Astrocyte (in vitro differentiated cells and primary cell): ENCODE measurements around the gene P2RY8. TPM values are rescaled to one million over a fixed set of nuclear protein-coding genes. Genes with fewer than 3 reads are reported as not detected.

ENCODE experiments used
- DNase-seq: peaks from one replicate; pipeline ENCODE4 v3.0.0-alpha.2; 2010; ENCODE audit warnings: low read depth
- FAIRE-seq: peaks from 2 replicates; lab custom pipeline; 2011; peaks lifted over from hg19 to GRCh38; lab: Jason Lieb, UNC
- H2AFZ ChIP-seq: 2 replicates; pipeline ENCODE4 v1.6.0; 2012; ENCODE audit warnings: low read depth, low read length, inconsistent platforms
- H3K27ac ChIP-seq: 2 replicates; pipeline ENCODE4 v1.5.1; 2011; ENCODE audit warnings: low read depth, low read length, inconsistent platforms
- H3K27me3 ChIP-seq: 2 replicates; pipeline ENCODE4 v1.6.0; 2011; ENCODE audit warnings: low read length, inconsistent platforms; ENCODE audit not compliant: insufficient read depth
- H3K36me3 ChIP-seq: 2 replicates; pipeline ENCODE4 v1.5.1; 2011; ENCODE audit warnings: low read length, inconsistent platforms; ENCODE audit not compliant: insufficient read depth
- H3K4me1 ChIP-seq: 2 replicates; pipeline ENCODE4 v1.5.1; 2011; ENCODE audit warnings: low read length, inconsistent platforms; ENCODE audit not compliant: insufficient read depth
- H3K4me2 ChIP-seq: 2 replicates; pipeline ENCODE4 v1.6.0; 2012; ENCODE audit warnings: low read length, inconsistent platforms
- H3K4me3 ChIP-seq: 2 replicates; pipeline ENCODE4 v1.5.1; 2011; ENCODE audit warnings: low read depth, mild to moderate bottlenecking, low read length, inconsistent platforms; ENCODE audit not compliant: insufficient read depth
- H3K79me2 ChIP-seq: 2 replicates; pipeline ENCODE4 v1.6.0; 2012; ENCODE audit warnings: mild to moderate bottlenecking, low read length, inconsistent platforms; ENCODE audit not compliant: insufficient read depth
- H3K9ac ChIP-seq: 2 replicates; pipeline ENCODE4 v1.6.0; 2012; ENCODE audit warnings: mild to moderate bottlenecking, low read length, inconsistent platforms
- H3K9me3 ChIP-seq: 2 replicates; pipeline ENCODE4 v1.5.1; 2012; ENCODE audit warnings: low read depth, mild to moderate bottlenecking, low read length, inconsistent platforms; ENCODE audit not compliant: insufficient read depth
- H4K20me1 ChIP-seq: 2 replicates; pipeline ENCODE4 v1.6.0; 2012; ENCODE audit warnings: low read length, inconsistent platforms; ENCODE audit not compliant: insufficient read depth
- H3K27ac Mint-ChIP-seq: one replicate; pipeline ENCODE4 v1.8.0; 2021; ENCODE audit warnings: mild to moderate bottlenecking, mixed read lengths; ENCODE audit not compliant: unreplicated experiment
- H3K27me3 Mint-ChIP-seq: one replicate; pipeline ENCODE4 v1.8.0; 2021; ENCODE audit warnings: low read depth, mixed read lengths; ENCODE audit not compliant: unreplicated experiment
- H3K36me3 Mint-ChIP-seq: one replicate; pipeline ENCODE4 v1.8.0; 2021; ENCODE audit warnings: low read depth, mixed read lengths; ENCODE audit not compliant: unreplicated experiment
- H3K4me1 Mint-ChIP-seq: one replicate; pipeline ENCODE4 v1.8.0; 2021; ENCODE audit warnings: low read depth, mixed read lengths; ENCODE audit not compliant: unreplicated experiment
- H3K4me3 Mint-ChIP-seq: one replicate; pipeline ENCODE4 v1.8.0; 2021; ENCODE audit warnings: mild to moderate bottlenecking, moderate library complexity, mixed read lengths; ENCODE audit not compliant: unreplicated experiment
- H3K9me3 Mint-ChIP-seq: one replicate; pipeline ENCODE4 v1.8.0; 2021; ENCODE audit warnings: mild to moderate bottlenecking, mixed read lengths; ENCODE audit not compliant: unreplicated experiment
- CTCF ChIP-seq: IDR thresholded peaks from 2 replicates; pipeline ENCODE4 v1.5.1; 2011; ENCODE audit warnings: low read depth, mild to moderate bottlenecking, inconsistent platforms, low read length, moderate library complexity; ENCODE audit not compliant: insufficient read depth
- EZH2 ChIP-seq: IDR thresholded peaks from 2 replicates; pipeline ENCODE4 v1.6.1; 2012; ENCODE audit warnings: mild to moderate bottlenecking, low read length, inconsistent platforms; ENCODE audit not compliant: insufficient read depth
- total RNA-seq: library from RNA; stranded (reverse); gene quantifications from 2 replicates; pipeline ENCODE4 v1.2.1, GENCODE V29; 2021

Gene P2RY8
- total RNA-seq, 1 donor from 2014 or later = not detected

- DNase-seq (no peak), FAIRE-seq (no peak)
- H3K4me3 ChIP-seq = no peak overlapping the region
- H3K9ac ChIP-seq = no peak overlapping the region
- H3K27me3 ChIP-seq = no peaks in the 10 kb centered on the region
- H3K36me3 ChIP-seq = peaks cover 3% of the 10 kb centered on the region
- H3K4me3 Mint-ChIP-seq = no peak overlapping the region
- no peaks in the 10 kb centered on the region for H3K4me1 Mint-ChIP-seq
- H3K79me2 ChIP-seq = peaks cover 41% of the 10 kb centered on the region
- TF ChIP-seq EZH2 (no peak), CTCF (no peak)
- no peak overlapping the region for H3K27ac ChIP-seq
- H3K9me3 ChIP-seq = peaks cover 2% of the 10 kb centered on the region
- peaks cover 21% of the 10 kb centered on the region for H4K20me1 ChIP-seq
- peaks cover 21% of the 10 kb centered on the region for H3K36me3 Mint-ChIP-seq
- peaks cover 22% of the 10 kb centered on the region for H3K9me3 Mint-ChIP-seq
- no peak overlapping the region for H2AFZ ChIP-seq
- H3K27ac Mint-ChIP-seq = no peak overlapping the region
- no peaks in the 10 kb centered on the region for H3K27me3 Mint-ChIP-seq
- no peak overlapping the region for H3K4me2 ChIP-seq
- no peaks in the 10 kb centered on the region for H3K4me1 ChIP-seq
These were observed 94.1 kb downstream of the P2RY8 start for GRCh38 chrX:1442724-1443367.

- H3K36me3 ChIP-seq = peaks cover 3% of the 10 kb centered on the region
- FAIRE-seq (no peak), DNase-seq (no peak)
These were observed 94.8 kb downstream of the P2RY8 start for GRCh38 chrX:1442016-1442665.

More at GRCh38 chrX:1442016-1442665, 94.8 kb downstream of the P2RY8 start:
- Mint-ChIP-seq H3K9me3 (peaks cover 27% of the 10 kb centered on the region), H3K4me3 (no peak overlapping the region), H3K27ac (no peak overlapping the region), H3K27me3 (no peaks in the 10 kb centered on the region), H3K4me1 (no peaks in the 10 kb centered on the region), H3K36me3 (peaks cover 19% of the 10 kb centered on the region)
- Histone ChIP-seq H3K4me3 (no peak overlapping the region), H3K27me3 (no peaks in the 10 kb centered on the region), H4K20me1 (peaks cover 17% of the 10 kb centered on the region), H3K79me2 (peaks cover 34% of the 10 kb centered on the region), H3K9ac (no peak overlapping the region), H2AFZ (no peak overlapping the region), H3K4me2 (no peak overlapping the region), H3K27ac (no peak overlapping the region), H3K4me1 (no peaks in the 10 kb centered on the region), H3K9me3 (peaks cover 2% of the 10 kb centered on the region)
- TF ChIP-seq EZH2 (no peak), CTCF (no peak)
